ENCODE results near the gene MCOLN3. TPM values are rescaled to one million over a fixed set of nuclear protein-coding genes. Genes with fewer than 3 reads are reported as not detected.

MCOLN3 gene
- total RNA-seq, 3 donors from 2014 or later: 2.9 to 13.6 (median 3.2) TPM

DNA sequence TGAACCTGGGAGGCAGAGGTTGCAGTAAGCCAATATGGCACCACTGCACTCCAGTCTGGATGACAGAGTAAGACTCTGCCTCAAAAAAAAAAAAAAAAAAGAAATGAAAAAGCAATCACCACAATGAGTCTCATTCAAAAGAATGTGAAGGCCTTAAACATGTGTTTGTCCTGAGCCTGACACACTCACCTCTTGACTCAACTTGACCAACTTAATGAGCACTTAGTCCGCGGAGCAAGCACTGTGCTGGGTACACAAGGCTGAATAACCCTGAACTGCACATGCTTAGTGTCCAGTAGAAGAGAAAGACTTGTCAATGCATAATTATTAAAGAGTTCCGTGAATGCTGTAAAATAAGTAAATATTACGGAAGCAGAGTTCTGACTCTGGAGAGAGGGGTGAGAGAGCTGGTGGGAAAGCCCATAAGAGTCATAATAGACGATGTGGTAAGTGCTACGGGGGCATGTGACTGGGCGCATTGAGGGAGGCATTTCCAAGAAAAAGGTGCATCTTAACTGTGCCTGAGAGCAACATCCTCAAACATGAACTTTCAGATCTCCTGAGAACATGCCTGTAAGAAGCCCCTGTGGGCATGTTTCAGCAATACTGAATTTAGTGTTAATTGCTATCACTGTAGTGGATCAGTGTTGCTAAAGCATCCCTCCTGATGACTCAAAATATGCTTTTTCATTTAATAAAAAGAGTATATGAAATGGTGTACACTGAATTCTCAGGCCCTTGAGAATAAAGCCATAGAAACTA, 78.6 kb downstream of the MCOLN3 start:
- Histone ChIP-seq H3K4me1 (no peaks in the 10 kb centered on the region), H3K27ac (no peak overlapping the region), H3K4me3 (no peak overlapping the region), H3K36me3 (no peaks in the 10 kb centered on the region), H3K27me3 (no peaks in the 10 kb centered on the region), H3K9me3 (no peaks in the 10 kb centered on the region)
- no peak for DNase-seq (ENCODE audit: low spot score in 2 of 2)
- intact Hi-C loops (cut with DNase I; ENCODE audit: low total_unique reads): no loop called here
- TF ChIP-seq POLR2AphosphoS5 (IDR thresholded peaks at IDR 0.05) (no peak), POLR2A (IDR thresholded peaks at IDR 0.05) (no peak)
- TF ChIP-seq, protein P1, sequence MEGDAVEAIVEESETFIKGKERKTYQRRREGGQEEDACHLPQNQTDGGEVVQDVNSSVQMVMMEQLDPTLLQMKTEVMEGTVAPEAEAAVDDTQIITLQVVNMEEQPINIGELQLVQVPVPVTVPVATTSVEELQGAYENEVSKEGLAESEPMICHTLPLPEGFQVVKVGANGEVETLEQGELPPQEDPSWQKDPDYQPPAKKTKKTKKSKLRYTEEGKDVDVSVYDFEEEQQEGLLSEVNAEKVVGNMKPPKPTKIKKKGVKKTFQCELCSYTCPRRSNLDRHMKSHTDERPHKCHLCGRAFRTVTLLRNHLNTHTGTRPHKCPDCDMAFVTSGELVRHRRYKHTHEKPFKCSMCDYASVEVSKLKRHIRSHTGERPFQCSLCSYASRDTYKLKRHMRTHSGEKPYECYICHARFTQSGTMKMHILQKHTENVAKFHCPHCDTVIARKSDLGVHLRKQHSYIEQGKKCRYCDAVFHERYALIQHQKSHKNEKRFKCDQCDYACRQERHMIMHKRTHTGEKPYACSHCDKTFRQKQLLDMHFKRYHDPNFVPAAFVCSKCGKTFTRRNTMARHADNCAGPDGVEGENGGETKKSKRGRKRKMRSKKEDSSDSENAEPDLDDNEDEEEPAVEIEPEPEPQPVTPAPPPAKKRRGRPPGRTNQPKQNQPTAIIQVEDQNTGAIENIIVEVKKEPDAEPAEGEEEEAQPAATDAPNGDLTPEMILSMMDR (IDR thresholded peaks at IDR 0.05): no peak

DNA sequence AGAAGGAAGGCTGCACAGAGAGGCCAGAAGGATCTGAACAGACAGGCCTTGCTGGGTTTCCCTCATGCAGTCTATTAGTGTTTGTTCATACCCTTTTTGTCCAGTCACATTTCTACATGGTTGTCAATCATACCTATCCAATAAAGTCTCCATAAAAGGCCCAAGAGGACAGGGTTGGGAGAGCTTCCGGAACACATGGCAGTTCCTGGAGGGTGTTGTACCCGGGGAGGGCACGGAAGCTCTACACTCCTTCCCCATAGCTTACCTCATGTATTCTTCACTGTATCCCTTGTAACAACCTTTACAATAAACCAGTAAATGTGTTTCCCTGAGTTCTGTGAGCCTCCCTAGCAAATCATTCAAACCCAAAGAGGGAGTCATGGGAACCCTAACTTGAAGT, 79.4 kb downstream of the MCOLN3 start:
- Histone ChIP-seq H3K27me3 (no peaks in the 10 kb centered on the region), H3K4me1 (no peaks in the 10 kb centered on the region), H3K4me3 (no peak overlapping the region), H3K9me3 (no peaks in the 10 kb centered on the region), H3K27ac (no peak overlapping the region), H3K36me3 (no peaks in the 10 kb centered on the region)
- intact Hi-C loops (cut with DNase I; ENCODE audit: low total_unique reads): no loop called here
- no peak for DNase-seq (ENCODE audit: low spot score in 2 of 2)
- TF ChIP-seq POLR2A (IDR thresholded peaks at IDR 0.05) (no peak), POLR2AphosphoS5 (IDR thresholded peaks at IDR 0.05) (no peak)
- TF ChIP-seq, protein P1 (IDR thresholded peaks at IDR 0.05): no peak

DNA sequence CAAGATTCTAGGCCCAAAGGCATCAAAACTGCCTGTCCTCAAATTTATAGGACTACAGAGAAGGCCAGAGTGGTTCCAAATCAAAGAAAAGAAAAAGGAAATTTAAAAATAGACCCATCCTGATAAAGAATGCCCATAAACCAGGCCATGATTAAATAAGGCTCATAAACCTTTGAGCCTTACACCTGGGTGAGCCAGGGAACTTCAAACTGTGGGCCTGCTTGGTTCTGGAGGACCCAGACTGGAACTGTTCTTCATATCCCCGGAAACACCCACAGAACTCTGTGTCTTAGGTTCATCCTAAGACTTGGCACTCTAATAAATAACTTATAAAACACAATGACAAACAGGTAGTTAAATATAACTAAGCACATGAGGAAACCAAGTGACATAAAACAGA, 80.2 kb downstream of the MCOLN3 start:
- intact Hi-C loops (cut with DNase I; ENCODE audit: low total_unique reads): no loop called here
- TF ChIP-seq POLR2AphosphoS5 (IDR thresholded peaks at IDR 0.05) (no peak), POLR2A (IDR thresholded peaks at IDR 0.05) (no peak)
- TF ChIP-seq, protein P1 (IDR thresholded peaks at IDR 0.05): no peak
- Histone ChIP-seq H3K36me3 (no peaks in the 10 kb centered on the region), H3K4me1 (no peaks in the 10 kb centered on the region), H3K9me3 (no peaks in the 10 kb centered on the region), H3K27me3 (no peaks in the 10 kb centered on the region), H3K27ac (no peak overlapping the region), H3K4me3 (no peak overlapping the region)
- no peak for DNase-seq (ENCODE audit: low spot score in 2 of 2)

Other genes starting within 250 kb of the MCOLN3 start
- 1 to 10 TPM in 2 of 3 donors, not detected in 1; 1.6 to 3.7 TPM for gene LPAR3, start 155.3 kb downstream of the MCOLN3 start, total RNA-seq
- gene MCOLN2, start 51.4 kb downstream of the MCOLN3 start, total RNA-seq: 1 to 10 TPM in 2 of 3 donors, under 1 TPM in 1; 0.33 to 3.8 (median 1.6) TPM
- gene SYDE2, start 152.5 kb upstream of the MCOLN3 start, total RNA-seq: 10 to 100 TPM; 10.6 to 26.5 (median 15.4) TPM
- 10 to 100 TPM; 11.6 to 21.6 (median 15.0) TPM for gene C1orf52, start 211.2 kb upstream of the MCOLN3 start, total RNA-seq
- gene BCL10, start 228.1 kb upstream of the MCOLN3 start, total RNA-seq: 10 to 100 TPM; 16.5 to 23.6 (median 17.7) TPM

Measured in breast epithelium (tissue), 4 donors.